Motor neuron (in vitro differentiated cells): ENCODE measurements around the gene PHLPP2. TPM values are rescaled to one million over a fixed set of nuclear protein-coding genes. Genes with fewer than 3 reads are reported as not detected.
"Not testable (repeated sequence)": the region's sequence is repeated elsewhere in the genome, so short reads cannot be mapped to it uniquely, and the experiment has no call there.

Source experiments
- ATAC-seq, 8 experiments: fragments of 200-7000 bp; cut with Tn5 transposase; replicated peaks in 6 of 8; 2 replicates each; pipeline ENCODE4 v1.8.0; 2021; ENCODE audit warnings: mild to moderate bottlenecking in 8 of 8, moderate library complexity in 8 of 8
- H3K27ac ChIP-seq, 2 donors: fragments of 250-450 bp; sonication (Bioruptor Pico); 2 replicates each; pipeline ENCODE4 v1.9.0; 2021; ENCODE audit warnings: antibody characterized with exemption in 2 of 2, mild to moderate bottlenecking in 2 of 2, moderate library complexity in 1 of 2
- H3K4me1 ChIP-seq, 2 donors: fragments of 250-450 bp; sonication (Bioruptor Pico); replicated peaks in 1 of 2; 2 replicates each; pipeline ENCODE4 v1.6.1; 2021; ENCODE audit warnings: antibody characterized with exemption in 2 of 2, mild to moderate bottlenecking in 2 of 2, moderate library complexity in 1 of 2
- H3K4me3 ChIP-seq, 5 donors: fragments of 250-450 bp; sonication (Bioruptor Pico); 2 replicates each; pipeline ENCODE4 v1.9.0; 2021; ENCODE audit warnings: antibody characterized with exemption in 5 of 5, mild to moderate bottlenecking in 5 of 5, moderate library complexity in 4 of 5
- WGBS, 10 experiments: fragments of 450-650 bp; shearing (Covaris generic); methylation state at CpG; one replicate each; pipeline ENCODE4 v1.0.0; 2022; 5-methylcytosine and 5-hydroxymethylcytosine counted together
- in situ Hi-C, 9 experiments: fragments of 400-800 bp; cut with MboI; loops; one replicate each; pipeline ENCODE4 v1.15.0; 2021; ENCODE audit warnings: low sequenced_read_pairs in 9 of 9, low pct_unique_long_range_greater_than_20kb in 2 of 9; ENCODE audit not compliant: unreplicated experiment in 9 of 9
- total RNA-seq, 8 experiments: library from RNA; unstranded; fragments of 300-600 nt; gene quantifications; 2 replicates each; pipeline versions ENCODE4 v1.2.3 to v1.2.4, GENCODE V29; 2022

PHLPP2 gene
- total RNA-seq, 8 experiments from 2014 or later = 4.1 to 9.7 (median 7.7) TPM

- Histone ChIP-seq H3K27ac (no peak overlapping the region), H3K4me3 (no peak overlapping the region), H3K4me1 (no peaks in the 10 kb centered on the region)
- 78 to 100% (median 100%) methylated on average over 1 to 2 of the region's 2 CpGs; no CpG with 5 or more reads in 2 of the 10 experiments for WGBS, 10 experiments
- in situ Hi-C loops = no loop called here
- ATAC-seq = no peak
These were observed 15.8 kb downstream of the PHLPP2 start for GRCh38 chr16:71708696-71709095.

DNA sequence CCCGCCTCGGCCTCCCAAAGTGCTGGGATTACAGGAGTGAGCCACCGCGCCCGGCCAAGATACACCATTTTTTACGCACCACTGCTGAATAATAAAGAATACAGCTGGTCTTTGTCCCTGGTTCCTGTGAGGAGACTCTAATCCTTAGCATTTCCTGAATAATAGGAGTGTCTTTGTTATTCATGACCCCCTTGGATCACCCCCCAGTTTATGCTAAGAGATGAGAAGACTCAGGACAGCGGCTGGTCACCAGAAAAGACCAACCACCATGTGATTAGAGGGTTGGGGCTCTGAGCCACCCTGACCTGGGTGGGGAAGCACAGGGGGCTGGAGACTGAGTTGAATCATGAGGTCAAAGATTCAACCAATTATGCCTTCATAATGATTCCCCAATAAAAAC, 17.3 kb downstream of the PHLPP2 start:
- no peak overlapping the region for H3K27ac ChIP-seq
- H3K4me3 ChIP-seq = no peak overlapping the region
- ATAC-seq = peak in 1 of 8 experiments; percentile 18
- WGBS, 10 experiments = 34 to 100% methylated on average over 1 to 3 of the region's 7 CpGs; no CpG with 5 or more reads in 8 of the 10 experiments
- in situ Hi-C loops = no loop called here
- H3K4me1 ChIP-seq = no peaks in the 10 kb centered on the region

GRCh38 chr16:71706046-71706445, 18.5 kb downstream of the PHLPP2 start:
- Histone ChIP-seq H3K4me3 (no peak overlapping the region), H3K27ac (no peak overlapping the region), H3K4me1 (no peaks in the 10 kb centered on the region)
- peak in 3 of 8 experiments; percentile 70 to 97 (median 86) for ATAC-seq
- WGBS, 10 experiments = 11 to 100% (median 90%) methylated on average over 1 to 2 of the region's 2 CpGs
- in situ Hi-C loops = no loop called here

DNA sequence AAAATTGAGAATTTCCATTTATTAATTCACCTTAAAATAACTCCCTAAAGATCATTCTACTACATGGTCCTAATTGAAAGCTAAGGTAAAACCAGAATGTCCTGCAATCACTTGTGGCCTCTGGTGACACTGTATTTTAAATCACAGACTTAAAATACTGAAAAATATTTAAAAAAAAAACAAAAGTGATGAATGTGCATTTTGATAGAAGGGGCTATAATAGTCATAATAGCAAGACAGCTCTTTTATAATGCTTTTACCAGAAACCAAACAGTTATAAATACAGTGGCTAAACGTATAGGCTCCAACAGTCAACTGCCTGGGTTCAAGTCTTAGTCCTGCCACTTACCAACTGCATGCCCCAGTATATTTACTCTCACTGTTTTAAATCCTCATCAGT, 21.2 kb downstream of the PHLPP2 start:
- H3K4me1 ChIP-seq = no peaks in the 10 kb centered on the region
- no peak overlapping the region for H3K4me3 ChIP-seq
- ATAC-seq = no peak
- in situ Hi-C loops = no loop called here
- 80 to 100% (median 100%) methylated on average over 1 of the region's 1 CpG; no CpG with 5 or more reads in 2 of the 10 experiments for WGBS, 10 experiments
- no peak overlapping the region for H3K27ac ChIP-seq

GRCh38 chr16:71700831-71701230, 23.7 kb downstream of the PHLPP2 start:
- Histone ChIP-seq H3K4me3 (no peak overlapping the region), H3K27ac (no peak overlapping the region), H3K4me1 (no peaks in the 10 kb centered on the region)
- no peak for ATAC-seq
- in situ Hi-C loops = no loop called here
- WGBS, 10 experiments = 80 to 100% (median 86%) methylated on average over 1 to 4 of the region's 4 CpGs; no CpG with 5 or more reads in 4 of the 10 experiments

DNA sequence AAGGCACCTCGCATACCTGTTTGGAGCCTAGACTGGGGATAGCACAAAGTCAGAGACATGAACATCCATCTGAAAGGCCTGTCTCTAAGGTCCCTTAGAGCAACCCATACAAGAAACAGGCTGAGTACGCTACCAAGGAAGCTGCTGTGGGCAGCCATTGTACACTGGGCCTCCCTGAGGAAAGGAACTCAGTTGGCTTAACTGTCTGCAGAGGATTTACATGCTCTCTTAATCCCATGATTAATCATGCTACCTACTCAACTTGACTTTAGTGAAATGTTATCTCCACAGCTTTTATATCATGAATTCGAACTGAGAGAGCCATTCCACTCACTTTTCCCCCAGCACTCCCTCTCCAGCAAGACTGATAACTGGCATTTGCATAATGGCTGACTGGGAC, 26.0 kb downstream of the PHLPP2 start:
- WGBS, 10 experiments = 75 to 100% (median 96%) methylated on average over 1 to 2 of the region's 3 CpGs; no CpG with 5 or more reads in 4 of the 10 experiments
- ATAC-seq = no peak
- in situ Hi-C loops = no loop called here
- Histone ChIP-seq H3K4me1 (no peaks in the 10 kb centered on the region), H3K4me3 (no peak overlapping the region), H3K27ac (no peak overlapping the region)

DNA sequence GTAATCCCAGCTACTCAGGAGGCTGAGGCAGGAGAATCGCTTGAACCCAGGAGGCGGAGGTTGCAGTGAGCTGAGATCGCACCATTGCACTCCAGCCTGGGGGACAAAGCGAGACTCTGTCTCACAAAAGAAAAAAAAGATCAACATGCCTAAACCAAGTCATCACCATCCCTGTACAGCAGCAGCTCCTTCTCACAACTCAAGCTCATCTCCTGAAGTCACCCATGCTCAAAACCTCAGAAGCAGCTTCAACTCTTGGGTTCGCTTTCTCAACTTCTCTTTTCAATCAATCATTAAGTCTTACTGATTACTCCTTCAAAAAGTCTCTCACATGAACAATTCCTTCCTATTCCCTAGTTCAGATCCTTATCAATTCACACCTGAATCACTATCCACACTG, 31.3 kb downstream of the PHLPP2 start:
- ATAC-seq = no peak
- 93 to 100% (median 100%) methylated on average over 1 to 3 of the region's 5 CpGs; no CpG with 5 or more reads in 4 of the 10 experiments for WGBS, 10 experiments
- Histone ChIP-seq H3K4me3 (no peak overlapping the region), H3K4me1 (no peaks in the 10 kb centered on the region), H3K27ac (no peak overlapping the region)
- in situ Hi-C loops = no loop called here

DNA sequence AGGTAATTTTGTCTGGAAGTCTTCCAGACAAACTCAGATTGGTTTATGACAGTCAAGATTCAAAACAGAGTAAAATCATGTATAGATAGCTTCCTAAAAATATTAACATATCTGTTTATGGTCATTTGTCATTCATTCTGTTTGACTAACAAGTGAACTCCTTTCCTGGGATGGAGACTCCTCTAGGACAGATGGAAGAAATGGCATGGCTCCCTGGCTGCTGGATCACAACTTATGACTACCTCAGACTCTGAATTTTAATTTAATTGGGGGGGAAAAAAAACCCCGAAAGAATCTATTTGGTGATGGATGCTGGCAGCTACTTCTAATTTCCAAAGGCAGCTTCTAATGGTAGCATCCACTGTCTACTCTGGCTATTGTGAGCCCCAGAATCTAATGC, 34.6 kb downstream of the PHLPP2 start:
- Histone ChIP-seq H3K27ac (no peak overlapping the region), H3K4me1 (no peaks in the 10 kb centered on the region), H3K4me3 (no peak overlapping the region)
- in situ Hi-C loops = no loop called here
- 0% methylated on average over 1 of the region's 1 CpG; no CpG with 5 or more reads in 9 of the 10 experiments for WGBS, 10 experiments
- no peak for ATAC-seq

DNA sequence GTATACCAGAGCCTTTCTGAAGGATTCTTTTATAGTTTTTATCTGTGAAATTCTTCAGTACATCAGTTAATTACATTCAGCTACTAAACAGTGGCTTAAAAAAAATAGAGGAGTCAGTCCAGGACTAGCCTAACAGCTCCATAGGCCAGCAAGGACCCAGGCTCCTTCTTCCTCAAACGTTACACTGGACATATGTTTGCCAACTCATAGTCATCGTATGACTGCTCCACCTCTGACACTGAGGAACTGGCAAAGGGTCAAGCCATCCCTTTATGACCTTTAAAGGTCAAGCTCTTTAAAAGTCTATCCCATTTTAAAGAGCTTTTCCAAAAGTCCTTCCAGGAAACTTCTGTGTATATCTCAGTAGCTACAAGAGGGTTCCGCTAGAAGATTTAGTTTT, 36.6 kb downstream of the PHLPP2 start:
- in situ Hi-C loops = no loop called here
- ATAC-seq = no peak
- H3K4me3 ChIP-seq = no peak overlapping the region
- H3K27ac ChIP-seq = no peak overlapping the region
- no peaks in the 10 kb centered on the region for H3K4me1 ChIP-seq
- 30 to 100% (median 75%) methylated on average over 1 to 3 of the region's 3 CpGs; no CpG with 5 or more reads in 1 of the 10 experiments for WGBS, 10 experiments

GRCh38 chr16:71684280-71684679, 40.2 kb downstream of the PHLPP2 start:
- ATAC-seq, H3K4me3 ChIP-seq, H3K27ac ChIP-seq, in situ Hi-C loops, H3K4me1 ChIP-seq: not testable (repeated sequence)
- WGBS, 10 experiments = 91 to 100% (median 100%) methylated on average over 1 to 9 of the region's 12 CpGs

DNA sequence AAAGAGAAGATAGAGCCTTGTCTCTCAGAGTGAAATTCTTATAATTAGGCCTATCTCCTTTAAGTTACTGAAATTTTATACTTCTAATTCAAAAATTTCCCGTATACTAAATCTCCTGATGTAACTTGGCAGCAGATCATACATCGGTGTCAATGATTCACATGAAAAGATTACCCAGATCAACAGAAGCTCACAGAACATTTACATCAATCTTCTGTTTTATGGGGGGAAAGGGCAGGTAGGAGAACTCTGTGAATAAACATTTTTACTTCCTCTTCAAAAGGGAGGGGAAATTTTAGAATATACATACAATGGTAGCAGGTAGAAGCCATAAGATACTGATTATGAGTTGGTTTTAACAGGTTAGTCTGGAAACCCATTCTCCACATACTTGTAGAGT, 43.1 kb downstream of the PHLPP2 start:
- H3K4me1 ChIP-seq = no peaks in the 10 kb centered on the region
- in situ Hi-C loops = no loop called here
- 83 to 100% (median 97%) methylated on average over 1 to 2 of the region's 2 CpGs; no CpG with 5 or more reads in 2 of the 10 experiments for WGBS, 10 experiments
- no peak overlapping the region for H3K4me3 ChIP-seq
- H3K27ac ChIP-seq = no peak overlapping the region
- no peak for ATAC-seq

DNA sequence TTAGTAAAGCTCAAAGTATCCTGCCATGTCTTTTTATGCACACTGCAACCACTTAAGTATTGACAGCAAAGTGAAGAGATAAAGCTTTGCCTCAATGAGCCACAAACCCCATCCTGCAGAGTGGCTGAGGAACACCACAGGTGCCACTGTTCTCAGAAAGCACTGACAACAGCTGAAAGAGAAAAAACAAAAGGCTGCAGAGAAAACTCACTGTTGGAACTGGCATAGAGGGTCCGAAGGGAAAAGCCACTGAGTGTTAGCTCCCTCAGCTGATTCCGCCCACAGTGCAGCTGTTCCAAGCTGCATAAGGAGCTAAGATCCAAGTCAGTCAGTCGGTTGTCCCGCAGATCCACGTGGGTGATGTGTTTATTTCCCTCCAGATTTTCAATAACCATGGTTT, 48.3 kb downstream of the PHLPP2 start:
- in situ Hi-C loops = no loop called here
- Histone ChIP-seq H3K4me1 (no peaks in the 10 kb centered on the region), H3K27ac (no peak overlapping the region), H3K4me3 (no peak overlapping the region)
- WGBS, 10 experiments = 30 to 100% (median 80%) methylated on average over 1 to 5 of the region's 5 CpGs; no CpG with 5 or more reads in 1 of the 10 experiments
- no peak for ATAC-seq

GRCh38 chr16:71675380-71675779, 49.1 kb downstream of the PHLPP2 start:
- H3K4me1 ChIP-seq = no peaks in the 10 kb centered on the region
- no peak overlapping the region for H3K4me3 ChIP-seq
- in situ Hi-C loops = no loop called here
- WGBS, 10 experiments = 73 to 100% (median 94%) methylated on average over 2 to 3 of the region's 3 CpGs; no CpG with 5 or more reads in 1 of the 10 experiments
- no peak overlapping the region for H3K27ac ChIP-seq
- no peak for ATAC-seq

DNA sequence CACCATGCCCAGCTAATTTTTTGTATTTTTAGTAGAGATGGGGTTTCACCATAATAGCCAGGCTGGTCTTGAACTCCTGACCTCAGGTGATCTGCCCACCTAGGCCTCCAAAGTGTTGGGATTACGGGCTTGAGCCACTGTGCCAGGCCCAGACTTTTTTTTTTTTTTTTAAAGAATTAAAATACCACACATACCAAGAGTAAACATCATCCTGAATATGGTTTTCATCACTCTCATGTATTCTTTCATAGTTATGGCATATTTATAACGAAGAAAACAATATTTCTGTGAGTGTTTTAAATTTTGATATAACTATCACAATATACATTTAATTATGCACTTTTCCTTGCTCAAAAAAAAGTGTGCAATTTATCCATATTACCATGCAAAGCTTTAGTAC, 50.3 kb downstream of the PHLPP2 start:
- WGBS, 10 experiments = 67 to 100% (median 86%) methylated on average over 1 to 2 of the region's 2 CpGs; no CpG with 5 or more reads in 1 of the 10 experiments
- Histone ChIP-seq H3K27ac (no peak overlapping the region), H3K4me3 (no peak overlapping the region), H3K4me1 (no peaks in the 10 kb centered on the region)
- in situ Hi-C loops = no loop called here
- ATAC-seq = no peak
